ENCODE measurements around the gene IDH2. TPM values are rescaled to one million over a fixed set of nuclear protein-coding genes. Genes with fewer than 3 reads are reported as not detected.

Gene IDH2
- total RNA-seq, 2 experiments from 2014 or later: 38.0 to 38.2 TPM

DNA sequence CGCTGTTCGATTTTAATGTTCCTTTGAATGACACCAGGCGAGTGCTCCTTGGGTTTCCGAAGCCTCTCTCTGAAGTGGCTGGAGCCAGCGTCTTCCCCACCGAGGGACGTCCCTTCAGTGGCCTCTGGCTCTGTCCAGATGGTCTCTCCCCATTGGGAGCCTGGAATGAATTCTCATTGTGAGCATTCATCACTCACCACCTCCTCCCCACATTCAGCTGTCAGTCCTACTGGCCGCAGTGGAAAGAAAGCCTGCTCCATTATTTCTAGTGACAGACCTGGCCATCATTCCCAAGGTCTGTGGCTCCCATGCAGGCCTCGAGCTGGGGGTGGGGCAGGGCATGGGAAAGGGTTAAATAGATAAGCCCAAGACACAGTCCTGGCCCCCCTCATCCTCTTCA is 65.9 kb downstream of the IDH2 start:
- no peaks in the 10 kb centered on the region for H3K27me3 ChIP-seq (ENCODE audit: control insufficient read depth in 1 of 2, insufficient read depth in 2 of 2, low read length in 2 of 2)
- no peak overlapping the region for H3K27ac ChIP-seq (ENCODE audit: low read depth in 1 of 2, low read length in 2 of 2)
- H3K4me3 ChIP-seq (ENCODE audit: low read length): no peak overlapping the region
- H3K4me3 Mint-ChIP-seq: peak overlapping the region; percentile 13
- POLR2A ChIA-PET: interaction anchor here (2.2 kb wide), 1 partner anchor 23 kb away, joined by 6 read pairs; no protein-coding TSS in a partner anchor
- no peaks in the 10 kb centered on the region for H3K9me3 ChIP-seq (ENCODE audit: control insufficient read depth in 1 of 2, insufficient read depth in 1 of 2, low read length in 2 of 2)
- no peaks in the 10 kb centered on the region for H3K27me3 Mint-ChIP-seq
- no peaks in the 10 kb centered on the region for H3K9me3 Mint-ChIP-seq
- H3K4me1 Mint-ChIP-seq (ENCODE audit: low read depth): peaks cover 79% of the 10 kb centered on the region
- TF ChIP-seq, protein P1, sequence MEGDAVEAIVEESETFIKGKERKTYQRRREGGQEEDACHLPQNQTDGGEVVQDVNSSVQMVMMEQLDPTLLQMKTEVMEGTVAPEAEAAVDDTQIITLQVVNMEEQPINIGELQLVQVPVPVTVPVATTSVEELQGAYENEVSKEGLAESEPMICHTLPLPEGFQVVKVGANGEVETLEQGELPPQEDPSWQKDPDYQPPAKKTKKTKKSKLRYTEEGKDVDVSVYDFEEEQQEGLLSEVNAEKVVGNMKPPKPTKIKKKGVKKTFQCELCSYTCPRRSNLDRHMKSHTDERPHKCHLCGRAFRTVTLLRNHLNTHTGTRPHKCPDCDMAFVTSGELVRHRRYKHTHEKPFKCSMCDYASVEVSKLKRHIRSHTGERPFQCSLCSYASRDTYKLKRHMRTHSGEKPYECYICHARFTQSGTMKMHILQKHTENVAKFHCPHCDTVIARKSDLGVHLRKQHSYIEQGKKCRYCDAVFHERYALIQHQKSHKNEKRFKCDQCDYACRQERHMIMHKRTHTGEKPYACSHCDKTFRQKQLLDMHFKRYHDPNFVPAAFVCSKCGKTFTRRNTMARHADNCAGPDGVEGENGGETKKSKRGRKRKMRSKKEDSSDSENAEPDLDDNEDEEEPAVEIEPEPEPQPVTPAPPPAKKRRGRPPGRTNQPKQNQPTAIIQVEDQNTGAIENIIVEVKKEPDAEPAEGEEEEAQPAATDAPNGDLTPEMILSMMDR (IDR thresholded peaks at IDR 0.05): no peak
- peaks cover 71% of the 10 kb centered on the region for H3K4me1 ChIP-seq (ENCODE audit: insufficient read depth, low read length)
- intact Hi-C loops (cut with DNase I, micrococcal nuclease): no loop called here
- no peaks in the 10 kb centered on the region for H3K36me3 Mint-ChIP-seq (ENCODE audit: low read depth)
- ATAC-seq (ENCODE audit: poor library complexity): no peak
- DNase-seq: no peak
- peak overlapping the region; percentile 67 for H3K27ac Mint-ChIP-seq
- CTCF ChIA-PET: no interaction called here
- no peaks in the 10 kb centered on the region for H3K36me3 ChIP-seq (ENCODE audit: insufficient read depth, low read length)

DNA sequence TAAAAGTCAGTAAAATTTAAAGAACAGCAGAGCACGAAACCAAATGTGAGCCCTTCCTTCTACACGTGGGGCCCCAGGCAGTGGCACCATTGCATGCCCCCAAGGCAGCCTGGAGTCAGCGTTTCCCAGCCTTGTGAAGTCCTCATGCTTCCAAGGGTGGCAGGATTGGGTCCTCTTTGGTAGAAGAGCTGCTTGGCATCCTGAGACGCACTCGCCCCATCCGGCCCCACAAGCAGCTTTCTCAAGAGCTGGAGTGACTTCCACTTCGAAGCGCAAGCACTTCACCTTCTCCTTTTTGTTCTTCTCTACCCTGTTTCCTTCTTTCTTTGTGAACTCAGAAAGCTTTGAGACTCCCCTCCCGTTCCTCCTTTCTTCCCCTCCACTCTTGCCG is 66.4 kb downstream of the IDH2 start:
- H3K36me3 ChIP-seq (ENCODE audit: insufficient read depth, low read length): no peaks in the 10 kb centered on the region
- H3K4me3 Mint-ChIP-seq: peak overlapping the region; percentile 20
- peaks cover 76% of the 10 kb centered on the region for H3K4me1 ChIP-seq (ENCODE audit: insufficient read depth, low read length)
- DNase-seq (peak in 1 of 14 experiments; percentile 35), ATAC-seq (ENCODE audit: poor library complexity) (no peak)
- H3K27me3 Mint-ChIP-seq: no peaks in the 10 kb centered on the region
- H3K4me1 Mint-ChIP-seq (ENCODE audit: low read depth): peaks cover 81% of the 10 kb centered on the region
- no peak overlapping the region for H3K4me3 ChIP-seq (ENCODE audit: low read length)
- intact Hi-C loops (cut with DNase I, micrococcal nuclease): loop anchor here in 1 of 2 experiments (2.0 kb wide), 1 partner anchor 23 kb away; no protein-coding TSS in a partner anchor
- H3K36me3 Mint-ChIP-seq (ENCODE audit: low read depth): no peaks in the 10 kb centered on the region
- H3K27ac Mint-ChIP-seq: peak overlapping the region; percentile 67
- no peak overlapping the region for H3K27ac ChIP-seq (ENCODE audit: low read depth in 1 of 2, low read length in 2 of 2)
- CTCF ChIA-PET: no interaction called here
- H3K9me3 Mint-ChIP-seq: no peaks in the 10 kb centered on the region
- POLR2A ChIA-PET: interaction anchor here (0.8 to 2.2 kb wide), 2 partner anchors 21 to 22 kb away, joined by 3 to 6 read pairs; no protein-coding TSS in a partner anchor
- no peaks in the 10 kb centered on the region for H3K9me3 ChIP-seq (ENCODE audit: control insufficient read depth in 1 of 2, insufficient read depth in 1 of 2, low read length in 2 of 2)
- no peaks in the 10 kb centered on the region for H3K27me3 ChIP-seq (ENCODE audit: control insufficient read depth in 1 of 2, insufficient read depth in 2 of 2, low read length in 2 of 2)
- TF ChIP-seq, protein P1 (IDR thresholded peaks at IDR 0.05): no peak

DNA sequence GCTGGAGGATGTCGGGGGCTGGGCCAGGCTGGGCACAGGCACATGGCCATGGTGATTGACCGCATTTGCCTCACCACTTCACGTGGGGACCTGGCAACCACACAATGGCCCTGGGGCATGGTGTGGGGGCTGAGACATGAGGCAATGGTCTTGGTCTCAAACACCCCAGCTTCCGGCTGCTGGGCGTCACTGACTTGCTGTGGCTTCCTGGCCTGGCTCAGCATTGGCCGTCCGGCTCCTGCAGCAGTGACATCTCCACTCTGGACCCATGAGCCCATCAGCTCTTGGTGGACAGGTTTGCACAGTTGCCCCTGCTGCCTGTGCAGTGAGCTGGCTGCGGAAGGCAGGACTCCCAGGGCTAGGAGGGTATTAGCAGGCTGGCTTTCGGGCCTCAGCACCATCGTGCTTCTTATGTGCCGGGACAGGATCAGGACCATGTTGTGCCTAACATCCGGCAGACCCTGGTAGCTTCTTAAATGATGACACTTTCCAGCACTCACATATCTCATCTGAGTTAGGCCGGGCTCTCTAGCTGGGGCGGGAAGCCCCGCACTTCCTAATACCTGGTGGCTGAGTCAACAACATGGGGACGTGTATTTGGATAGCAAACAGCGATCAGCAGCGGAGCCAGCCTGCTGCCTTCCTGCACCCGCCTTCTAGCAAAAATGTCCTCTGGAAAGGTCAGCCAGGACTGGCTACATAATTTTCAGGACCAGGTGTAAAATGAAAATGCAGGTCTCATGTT is 67.0 kb downstream of the IDH2 start:
- DNase-seq (peak in 3 of 14 experiments; percentile 31 to 55 (median 37)), ATAC-seq (ENCODE audit: poor library complexity) (no peak)
- TF ChIP-seq, protein P1 (IDR thresholded peaks at IDR 0.05): no peak
- no peaks in the 10 kb centered on the region for H3K36me3 Mint-ChIP-seq (ENCODE audit: low read depth)
- H3K9me3 Mint-ChIP-seq: no peaks in the 10 kb centered on the region
- H3K9me3 ChIP-seq (ENCODE audit: control insufficient read depth in 1 of 2, insufficient read depth in 1 of 2, low read length in 2 of 2): no peaks in the 10 kb centered on the region
- POLR2A ChIA-PET: interaction anchor here (0.7 to 2.2 kb wide), 7 partner anchors 21 to 118 kb away, joined by 3 to 12 read pairs (median 5); partner anchors contain the start of gene ZNF710
- H3K4me3 ChIP-seq (ENCODE audit: low read length): peak overlapping the region; percentile 25
- H3K27me3 ChIP-seq (ENCODE audit: control insufficient read depth in 1 of 2, insufficient read depth in 2 of 2, low read length in 2 of 2): no peaks in the 10 kb centered on the region
- peak overlapping the region; percentile 20 for H3K4me3 Mint-ChIP-seq
- peaks cover 78% of the 10 kb centered on the region for H3K4me1 ChIP-seq (ENCODE audit: insufficient read depth, low read length)
- intact Hi-C loops (cut with DNase I, micrococcal nuclease): loop anchor here in 1 of 2 experiments (2.0 kb wide), 1 partner anchor 22 kb away; no protein-coding TSS in a partner anchor
- no peaks in the 10 kb centered on the region for H3K27me3 Mint-ChIP-seq
- peaks cover 76% of the 10 kb centered on the region for H3K4me1 Mint-ChIP-seq (ENCODE audit: low read depth)
- H3K27ac ChIP-seq (ENCODE audit: low read depth in 1 of 2, low read length in 2 of 2): peak overlapping the region; percentile 37 to 59
- CTCF ChIA-PET: no interaction called here
- H3K36me3 ChIP-seq (ENCODE audit: insufficient read depth, low read length): no peaks in the 10 kb centered on the region
- peak overlapping the region; percentile 82 for H3K27ac Mint-ChIP-seq
